OCI-LY7 (cell line): ENCODE data around the gene KDM6A.

Experiments
- CTCF ChIP-seq: fragments of 200-600 bp; sonication (generic); conservative IDR thresholded peaks from 2 replicates; pipeline ENCODE4 v1.5.1; 2014; ENCODE audit warnings: mild to moderate bottlenecking, antibody characterized with exemption, low read length, moderate library complexity, mixed read lengths
- EZH2phosphoT487 ChIP-seq: fragments of 200-600 bp; sonication (generic); IDR thresholded peaks from 2 replicates; pipeline ENCODE4 v1.6.1; 2018; ENCODE audit warnings: low read depth, borderline replicate concordance, mild to moderate bottlenecking, mixed run types, antibody characterized with exemption, low read length, moderate library complexity, mixed read lengths

- TF ChIP-seq CTCF, result no peak
- TF ChIP-seq EZH2phosphoT487, result no peak
These were observed 5.8 kb downstream of the KDM6A start for GRCh38 chrX:44878780-44879179.
